HepG2 (cell line): ENCODE data around the gene QSER1. TPM values are rescaled to one million over a fixed set of nuclear protein-coding genes. Genes with fewer than 3 reads are reported as not detected.
A peak's percentile ranks its signal among the peaks of the same experiment; 100 is the strongest.

Source experiments
- ARNT2 ChIP-seq: sonication (generic); formaldehyde crosslinking; IDR thresholded peaks from 2 replicates; pipeline ENCODE4 v1.8.0; 2022; ENCODE audit warnings: mild to moderate bottlenecking, low read depth, missing genetic modification reagents, moderate library complexity
- ATF7-NPFF ChIP-seq: sonication (generic); formaldehyde crosslinking; IDR thresholded peaks from 2 replicates; pipeline ENCODE4 v1.8.1; 2023; ENCODE audit warnings: mild to moderate bottlenecking, low read depth, missing genetic modification reagents, moderate library complexity
- HNF4A ChIP-seq: sonication (generic); formaldehyde crosslinking; IDR thresholded peaks from 2 replicates; pipeline ENCODE4 v1.4.0; 2020; ENCODE audit warnings: missing genetic modification reagents
- KAT7 ChIP-seq: IDR thresholded peaks from 2 replicates; pipeline ENCODE4 v1.6.1; 2018; ENCODE audit warnings: borderline replicate concordance, missing compliant biosample characterization
- KAT8 ChIP-seq: IDR thresholded peaks from 2 replicates; pipeline ENCODE4 v1.6.1; 2016; ENCODE audit warnings: missing genetic modification reagents, missing compliant biosample characterization
- KDM5B ChIP-seq: sonication (generic); formaldehyde crosslinking; IDR thresholded peaks from 2 replicates; pipeline ENCODE4 v1.4.0; 2020; ENCODE audit warnings: missing genetic modification reagents, mild to moderate bottlenecking, borderline replicate concordance
- KLF6 ChIP-seq: IDR thresholded peaks from 2 replicates; pipeline ENCODE4 v1.8.0; 2016; ENCODE audit warnings: missing biosample characterization, missing genetic modification reagents
- MXI1 ChIP-seq: IDR thresholded peaks from 3 replicates; pipeline ENCODE4 v1.6.1; 2012; ENCODE audit warnings: low read depth, low read length, inconsistent platforms, borderline replicate concordance
- PAWR ChIP-seq: sonication (generic); formaldehyde crosslinking; IDR thresholded peaks from 2 replicates; pipeline ENCODE4 v1.4.0; 2020; ENCODE audit warnings: missing genetic modification reagents, mild to moderate bottlenecking, borderline replicate concordance
- POLR2AphosphoS5 ChIP-seq: IDR thresholded peaks from 2 replicates; pipeline ENCODE4 v1.6.1; 2012; ENCODE audit warnings: low read depth, low read length
- RBFOX2 ChIP-seq: fragments of 200-400 bp; formaldehyde crosslinking; IDR thresholded peaks from 2 replicates; pipeline ENCODE4 v1.6.1; 2017; ENCODE audit warnings: low read depth, mild to moderate bottlenecking, low read length
- RFX3 ChIP-seq: IDR thresholded peaks from 2 replicates; pipeline ENCODE4 v1.6.1; 2016; ENCODE audit warnings: missing biosample characterization, missing genetic modification reagents
- SRF ChIP-seq: IDR thresholded peaks from 2 replicates; pipeline ENCODE4 v1.6.1; 2011; ENCODE audit warnings: mild to moderate bottlenecking, low read depth, low read length, moderate library complexity
- SRY ChIP-seq: sonication (generic); formaldehyde crosslinking; IDR thresholded peaks from 2 replicates; pipeline ENCODE4 v1.8.0; 2022; ENCODE audit warnings: mild to moderate bottlenecking, missing genetic modification reagents
- TAF1 ChIP-seq: sonication (generic); formaldehyde crosslinking; IDR thresholded peaks from 2 replicates; pipeline ENCODE4 v1.4.0; 2020; ENCODE audit warnings: missing genetic modification reagents
- THAP11 ChIP-seq: IDR thresholded peaks from 2 replicates; pipeline ENCODE4 v1.6.1; 2016; ENCODE audit warnings: missing biosample characterization, missing genetic modification reagents
- UBTF ChIP-seq: sonication (generic); formaldehyde crosslinking; IDR thresholded peaks from 2 replicates; pipeline ENCODE4 v1.4.0; 2020; ENCODE audit warnings: mild to moderate bottlenecking, missing genetic modification reagents
- ZIK1 ChIP-seq: sonication (generic); formaldehyde crosslinking; IDR thresholded peaks from 2 replicates; pipeline ENCODE4 v1.5.0; 2020; ENCODE audit warnings: mild to moderate bottlenecking, low read depth, missing genetic modification reagents, borderline replicate concordance
- ZNF234 ChIP-seq: sonication (generic); formaldehyde crosslinking; conservative IDR thresholded peaks from 2 replicates; pipeline ENCODE4 v1.5.1; 2020; ENCODE audit warnings: mild to moderate bottlenecking, missing genetic modification reagents
- ZNF546 ChIP-seq: sonication (generic); formaldehyde crosslinking; conservative IDR thresholded peaks from 2 replicates; pipeline ENCODE4 v1.8.1; 2023; ENCODE audit warnings: mild to moderate bottlenecking, missing genetic modification reagents
- ZZZ3 ChIP-seq: sonication (generic); formaldehyde crosslinking; IDR thresholded peaks from 2 replicates; pipeline ENCODE4 v1.4.0; 2020; ENCODE audit warnings: missing genetic modification reagents, mild to moderate bottlenecking, borderline replicate concordance
- polyA plus RNA-seq, 8 experiments: library from polyadenylated mRNA; depleted of rRNA in 3 of 8; stranded (reverse) in 7 of 8; unstranded in 1 of 8; fragments of >200 nt; fragmentation: Illumina TruSeq in 4 of 8; extraction: Trizol in 4 of 8; gene quantifications; 2 replicates each; pipeline versions ENCODE4 v1.2.1 to v1.2.3, GENCODE V29; 2011 to 2016; ENCODE audit warnings: low read depth in 4 of 8, missing spikeins in 1 of 8, mixed read lengths in 1 of 8; ENCODE audit not compliant: insufficient read depth in 1 of 8
- total RNA-seq, 5 experiments: library from RNA; depleted of rRNA; stranded (reverse); fragments of >200 nt; fragmentation: Illumina TruSeq; extraction: Trizol; gene quantifications; 2 replicates each; pipeline ENCODE4 v1.2.3, GENCODE V29; 2016; ENCODE audit warnings: low read depth in 1 of 5

Gene QSER1
- total and polyA plus RNA-seq, 2 of the 13 experiments (the other 11 are each of a cell fraction or from before 2014, with no cell fraction given): 8.9 to 17.3 TPM

DNA sequence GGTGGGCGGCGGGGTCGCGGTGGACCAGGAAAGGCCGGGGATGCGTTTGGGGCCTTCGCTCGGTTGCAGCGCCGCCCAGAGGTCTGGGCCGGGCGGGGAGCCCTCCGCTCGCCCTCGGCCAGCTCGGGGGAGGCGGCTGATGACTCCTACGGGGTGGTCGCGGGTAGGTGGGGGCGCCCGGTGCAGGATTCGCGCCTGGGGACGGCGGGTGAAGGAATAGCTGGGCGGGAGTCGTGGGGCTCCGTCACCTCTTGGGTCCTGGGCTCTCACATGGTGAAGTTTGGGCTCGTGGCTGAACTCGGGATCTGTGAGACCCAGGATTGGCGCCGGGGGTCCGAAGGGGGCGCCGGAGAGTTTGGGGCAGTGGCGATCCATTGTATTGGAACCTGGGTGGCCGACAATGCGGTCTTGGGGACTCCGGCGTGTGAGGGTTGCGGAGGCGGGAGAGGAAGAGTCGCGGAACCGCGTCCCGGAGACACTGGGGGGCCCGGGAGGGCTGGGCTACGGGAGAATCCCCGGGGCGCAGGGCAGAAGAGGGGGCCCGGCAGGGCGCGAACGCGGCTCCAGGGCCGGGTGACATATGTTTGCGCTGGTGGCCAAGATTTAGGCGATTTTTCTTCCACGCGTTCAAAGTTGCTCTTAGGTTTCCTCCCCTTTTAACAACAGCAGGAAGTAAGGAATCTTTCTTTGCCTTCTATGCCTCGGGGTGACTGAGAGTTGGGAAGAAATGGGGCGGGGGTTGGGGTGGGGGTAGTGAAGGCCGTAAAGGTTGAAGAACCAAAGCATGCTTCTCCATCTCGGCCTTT, 935 bp downstream of the QSER1 start (continued):
- TF ChIP-seq UBTF (CRISPR knock-in tag) (peak; percentile 100), SRY (CRISPR knock-in tag) (peak; percentile 32; the same call in 1 of the 2 replicates), POLR2AphosphoS5 (no peak), THAP11 (peak; percentile 17; the same call in 1 of the 2 replicates), ATF7-NPFF (CRISPR knock-in tag) (peak; percentile 13; the same call in 1 of the 2 replicates), KAT8 (CRISPR knock-in tag) (no peak), KAT7 (peak; percentile 71; the same call in 1 of the 2 replicates), KDM5B (CRISPR knock-in tag) (peak; percentile 72; the same call in 1 of the 2 replicates), ZZZ3 (CRISPR knock-in tag) (0 out of 2 replicates have a peak, but pooled peaks have one; percentile 63), KLF6 (CRISPR knock-in tag) (peak; percentile 71; the same call in 1 of the 2 replicates), ZNF546 (CRISPR knock-in tag) (no peak), ZIK1 (CRISPR knock-in tag) (peak; percentile 52; the same call in 1 of the 2 replicates), RBFOX2 (peak; percentile 67), HNF4A (0 out of 2 replicates have a peak, but pooled peaks have one; percentile 5), PAWR (CRISPR knock-in tag) (no peak), MXI1 (0 out of 3 replicates have a peak, but pooled peaks have one; percentile 18), TAF1 (CRISPR knock-in tag) (peak; percentile 75), SRF (no peak), ARNT2 (CRISPR knock-in tag) (0 out of 2 replicates have a peak, but pooled peaks have one; percentile 18), ZNF234 (CRISPR knock-in tag) (no peak), RFX3 (CRISPR knock-in tag) (no peak)
